Effector memory CD4-positive, alpha-beta T cell (primary cell): Measurements from ENCODE around the gene RNF214.

ENCODE experiments used
- DNase-seq, 3 donors: peaks; one replicate each; pipeline ENCODE4 v3.0.0-alpha.2; 2020
- H3K27ac ChIP-seq: 2 replicates; pipeline ENCODE4 v1.7.0; 2013; ENCODE audit warnings: mild to moderate bottlenecking, low read length, moderate library complexity; ENCODE audit not compliant: insufficient read depth, poor library complexity, severe bottlenecking
- H3K27me3 ChIP-seq: replicated peaks from 2 replicates; pipeline ENCODE4 v1.7.0; 2013; ENCODE audit warnings: mild to moderate bottlenecking, low read length; ENCODE audit not compliant: insufficient read depth, control insufficient read depth, poor library complexity, severe bottlenecking
- H3K36me3 ChIP-seq: 2 replicates; pipeline ENCODE4 v1.7.0; 2013; ENCODE audit warnings: mild to moderate bottlenecking, low read length, moderate library complexity; ENCODE audit not compliant: control insufficient read depth, insufficient read depth
- H3K4me1 ChIP-seq: 2 replicates; pipeline ENCODE4 v1.7.0; 2013; ENCODE audit warnings: low read length, mild to moderate bottlenecking; ENCODE audit not compliant: control insufficient read depth, insufficient read depth, poor library complexity, severe bottlenecking
- H3K4me3 ChIP-seq: 2 replicates; pipeline ENCODE4 v1.7.0; 2013; ENCODE audit warnings: low read length, low read depth, mild to moderate bottlenecking; ENCODE audit not compliant: insufficient read depth, poor library complexity, severe bottlenecking
- H3K9me3 ChIP-seq: 2 replicates; pipeline ENCODE4 v1.7.0; 2013; ENCODE audit warnings: mild to moderate bottlenecking, low read length, moderate library complexity; ENCODE audit not compliant: control insufficient read depth

The RNF214 gene

DNA sequence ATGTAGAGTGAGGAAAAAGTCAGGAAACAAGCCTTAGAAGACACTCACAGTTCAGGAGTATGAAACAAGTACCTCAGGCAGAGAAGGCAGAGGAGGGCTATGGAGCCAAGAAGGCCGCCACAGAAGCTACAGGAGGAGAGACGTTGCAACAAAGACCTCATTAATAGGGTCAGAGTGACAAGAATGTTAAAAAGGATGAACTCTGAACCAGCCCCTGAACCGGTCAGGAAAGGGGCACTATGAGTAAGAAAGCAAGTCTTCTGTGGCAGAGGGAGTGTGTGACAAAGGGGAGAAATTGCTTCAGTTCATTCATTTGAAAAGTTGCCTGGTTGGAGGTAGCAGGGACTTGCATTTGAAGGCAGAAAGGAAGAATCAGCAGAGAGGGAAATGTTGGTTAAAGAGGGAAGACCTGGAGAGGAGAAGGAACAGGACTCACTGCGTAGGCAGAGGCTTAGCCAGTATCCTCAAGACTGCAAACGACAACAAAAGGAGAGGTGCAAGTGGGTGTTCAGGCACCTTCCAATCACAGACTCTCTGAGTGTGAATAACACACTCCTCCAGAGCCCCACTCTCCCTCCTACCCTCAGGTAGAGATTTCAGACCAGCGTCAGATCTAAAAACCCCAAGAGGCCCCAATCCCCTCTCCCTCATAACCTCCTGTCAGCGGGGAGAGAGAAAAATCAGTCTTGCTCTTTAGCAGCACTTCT lies 17.9 kb upstream of the RNF214 start:
- Histone ChIP-seq H3K27me3 (no peaks in the 10 kb centered on the region), H3K4me1 (no peaks in the 10 kb centered on the region), H3K27ac (no peak overlapping the region), H3K9me3 (no peaks in the 10 kb centered on the region), H3K4me3 (no peak overlapping the region), H3K36me3 (peaks cover 61% of the 10 kb centered on the region)
- no peak for DNase-seq

DNA sequence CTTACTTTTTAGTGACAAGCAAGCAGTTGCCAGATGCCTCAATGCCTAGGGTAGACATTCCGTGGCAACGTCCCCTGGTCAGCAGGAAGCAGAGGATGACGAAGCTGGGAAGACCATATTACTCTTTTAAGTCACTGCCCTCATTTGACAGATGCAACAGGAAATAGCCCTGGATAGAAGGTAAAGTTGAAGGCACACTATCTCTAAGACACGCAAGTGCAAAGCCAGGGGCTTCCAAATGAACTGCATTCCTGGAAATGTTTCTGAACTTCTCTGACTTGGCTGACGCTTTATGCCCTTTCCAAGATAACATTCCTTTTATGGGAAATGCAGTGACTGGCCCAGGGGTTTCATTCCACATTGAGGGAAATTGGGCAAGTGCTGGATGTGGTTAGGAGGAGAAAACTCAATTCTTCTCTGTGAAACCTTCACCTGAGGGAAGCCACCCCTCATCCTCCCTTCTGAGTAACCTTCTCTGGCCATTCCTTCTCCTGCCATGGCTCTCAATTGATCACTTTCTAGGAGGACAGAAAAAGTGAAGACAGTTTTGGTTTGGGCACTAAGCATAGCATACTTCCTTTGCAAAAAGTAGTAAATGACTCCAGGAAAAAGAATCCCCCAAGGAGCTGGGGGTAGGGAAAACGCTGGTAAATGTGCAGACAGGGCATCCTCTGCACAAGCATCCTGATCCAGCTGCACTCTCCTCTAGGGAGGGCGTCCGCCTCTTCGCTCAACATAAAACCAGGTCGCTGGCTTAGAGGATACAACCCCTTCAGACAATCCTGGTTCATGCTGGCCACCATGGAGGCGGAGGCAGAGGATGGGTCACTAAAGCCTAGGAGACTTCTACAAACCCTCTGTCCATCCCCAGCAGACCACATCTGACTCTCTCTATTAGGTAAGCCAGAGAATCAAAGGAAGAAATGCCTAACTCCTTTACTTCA lies 15.1 kb upstream of the RNF214 start:
- no peaks in the 10 kb centered on the region for H3K27me3 ChIP-seq
- no peak overlapping the region for H3K4me3 ChIP-seq
- H3K9me3 ChIP-seq = no peaks in the 10 kb centered on the region
- H3K4me1 ChIP-seq = no peaks in the 10 kb centered on the region
- peaks cover 89% of the 10 kb centered on the region for H3K36me3 ChIP-seq
- no peak for DNase-seq
- no peak overlapping the region for H3K27ac ChIP-seq

DNA sequence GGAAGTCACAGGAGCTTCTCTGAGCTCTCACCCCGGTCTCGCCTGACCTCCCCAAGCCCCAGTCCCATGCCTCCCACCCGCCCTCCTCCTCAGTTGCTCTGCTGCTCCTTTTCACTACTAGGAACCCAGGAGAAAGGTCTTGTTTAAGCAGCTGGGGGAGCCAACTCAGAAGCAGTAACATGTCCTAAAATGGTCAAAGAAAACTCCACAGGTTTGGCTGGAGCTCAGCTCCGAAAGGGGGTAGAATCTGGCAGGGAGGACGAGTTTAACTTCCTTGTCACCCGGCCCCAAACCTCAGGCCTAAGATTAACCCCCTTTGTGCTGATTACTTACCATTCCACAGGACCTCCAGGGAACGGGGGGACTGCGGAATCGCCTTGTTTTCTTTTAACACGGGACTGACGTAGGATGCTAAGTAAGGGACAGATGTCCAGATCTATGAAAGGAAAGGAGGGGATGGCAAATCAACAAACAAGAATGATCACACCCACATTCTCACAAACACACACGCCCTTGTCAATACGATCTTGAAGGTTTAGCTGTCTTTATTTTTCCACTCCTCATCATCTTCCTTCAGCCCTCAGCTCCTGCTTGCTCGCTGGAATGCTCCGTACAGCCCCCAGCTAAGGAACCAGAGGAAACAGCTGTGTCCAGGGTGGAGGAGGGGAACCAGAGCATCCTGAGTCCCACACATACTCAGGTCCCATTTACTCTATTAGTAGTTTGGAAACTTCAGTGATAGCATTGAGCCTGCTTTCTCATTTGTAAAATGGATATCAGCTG lies 14.1 kb upstream of the RNF214 start:
- H3K36me3 ChIP-seq = peaks cover 92% of the 10 kb centered on the region
- no peak for DNase-seq

DNA sequence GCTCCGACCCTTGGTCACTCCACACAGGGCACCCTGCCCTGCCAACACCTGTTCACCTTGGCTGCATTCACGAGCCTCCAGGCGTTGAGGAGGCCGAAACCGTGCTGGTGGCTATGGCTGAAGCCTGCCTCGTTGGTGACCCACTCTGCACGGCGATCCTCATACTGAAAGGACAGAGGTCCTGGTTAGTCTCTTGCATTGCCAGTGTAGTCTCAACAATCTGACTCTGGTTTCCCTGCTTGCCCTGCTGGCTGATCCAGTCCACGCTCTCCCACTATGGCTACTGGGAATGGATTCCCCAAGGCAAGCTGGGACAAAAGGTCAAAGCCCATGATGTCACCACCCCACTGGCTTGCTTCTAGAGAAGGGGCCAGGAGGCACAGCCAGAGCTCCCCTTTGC lies 13.5 kb upstream of the RNF214 start:
- Histone ChIP-seq H3K27me3 (no peaks in the 10 kb centered on the region), H3K9me3 (no peaks in the 10 kb centered on the region), H3K4me3 (no peak overlapping the region), H3K27ac (no peak overlapping the region), H3K36me3 (peaks cover 94% of the 10 kb centered on the region), H3K4me1 (no peaks in the 10 kb centered on the region)
- DNase-seq = no peak

More for the DNA sequence above, 14.1 kb upstream of the RNF214 start:
- Histone ChIP-seq H3K4me1 (no peaks in the 10 kb centered on the region), H3K9me3 (no peaks in the 10 kb centered on the region), H3K4me3 (no peak overlapping the region), H3K27me3 (no peaks in the 10 kb centered on the region), H3K27ac (no peak overlapping the region)

DNA sequence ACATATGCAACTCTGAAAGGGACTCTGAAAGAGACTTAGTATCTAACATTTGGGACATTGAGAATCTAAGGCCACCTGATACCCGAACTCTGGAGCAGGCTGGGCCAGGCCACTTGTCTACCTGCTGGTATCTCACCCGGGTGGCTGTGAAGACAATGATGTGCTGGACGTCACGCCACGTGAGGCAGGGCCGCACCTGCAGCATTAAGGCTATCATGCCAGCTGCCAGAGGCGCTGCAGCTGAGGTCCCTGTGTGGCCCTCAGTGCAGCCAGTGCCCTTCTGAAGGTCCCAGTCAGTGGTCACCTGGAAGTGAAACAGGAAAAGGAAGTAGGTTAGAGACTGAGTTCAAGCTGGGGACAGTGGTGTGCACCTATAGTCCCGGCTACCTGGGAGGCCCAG lies 13.0 kb upstream of the RNF214 start:
- no peaks in the 10 kb centered on the region for H3K27me3 ChIP-seq
- H3K36me3 ChIP-seq = peaks cover 94% of the 10 kb centered on the region
- H3K4me3 ChIP-seq = no peak overlapping the region
- no peaks in the 10 kb centered on the region for H3K9me3 ChIP-seq
- no peak overlapping the region for H3K27ac ChIP-seq
- H3K4me1 ChIP-seq = no peaks in the 10 kb centered on the region
- no peak for DNase-seq

DNA sequence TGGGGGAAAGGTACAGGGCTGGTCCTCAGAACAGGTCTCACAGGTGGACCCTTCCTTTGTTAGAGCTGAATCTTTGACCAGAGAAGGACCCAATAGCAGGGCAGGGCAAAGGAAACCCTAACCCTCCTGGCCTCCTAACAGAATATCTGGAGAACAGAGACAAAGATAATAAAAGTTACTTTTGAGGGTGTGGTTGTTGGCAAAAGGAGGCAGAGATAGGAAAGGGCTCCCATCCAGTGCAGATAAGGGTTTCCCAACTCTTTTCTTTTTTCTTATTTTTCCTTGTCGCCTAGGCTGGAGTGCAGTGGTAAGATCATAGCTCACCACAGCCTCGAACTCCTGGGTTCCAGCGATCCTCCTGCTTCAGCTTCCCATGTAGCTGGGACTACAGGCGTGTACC lies 12.5 kb upstream of the RNF214 start:
- Histone ChIP-seq H3K27ac (no peak overlapping the region), H3K4me3 (no peak overlapping the region), H3K9me3 (no peaks in the 10 kb centered on the region), H3K4me1 (no peaks in the 10 kb centered on the region), H3K36me3 (peaks cover 93% of the 10 kb centered on the region), H3K27me3 (no peaks in the 10 kb centered on the region)
- DNase-seq = no peak

DNA sequence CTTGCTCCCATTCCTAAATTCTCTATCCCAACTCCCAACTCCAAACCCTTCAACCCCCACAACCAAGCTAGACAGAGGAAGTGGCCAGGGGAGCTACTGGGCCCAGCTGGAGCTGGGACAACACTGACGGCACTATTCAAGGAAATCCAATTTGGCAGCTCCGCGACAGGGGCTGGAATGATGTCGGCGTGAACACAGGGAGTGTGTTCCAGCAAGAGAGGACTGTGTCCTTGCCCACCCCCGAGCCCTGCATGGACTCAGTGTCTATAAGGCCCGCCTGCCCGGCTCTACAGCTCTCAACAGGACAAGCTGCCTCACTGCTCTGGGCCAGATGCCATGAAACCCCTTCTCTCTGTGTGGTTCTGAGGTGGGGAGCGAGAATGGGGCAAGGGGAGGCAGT lies 11.9 kb upstream of the RNF214 start:
- no peak for DNase-seq
- H3K36me3 ChIP-seq = peaks cover 95% of the 10 kb centered on the region
- H3K4me1 ChIP-seq = no peaks in the 10 kb centered on the region
- no peaks in the 10 kb centered on the region for H3K9me3 ChIP-seq
- H3K4me3 ChIP-seq = no peak overlapping the region
- H3K27ac ChIP-seq = no peak overlapping the region
- no peaks in the 10 kb centered on the region for H3K27me3 ChIP-seq

DNA sequence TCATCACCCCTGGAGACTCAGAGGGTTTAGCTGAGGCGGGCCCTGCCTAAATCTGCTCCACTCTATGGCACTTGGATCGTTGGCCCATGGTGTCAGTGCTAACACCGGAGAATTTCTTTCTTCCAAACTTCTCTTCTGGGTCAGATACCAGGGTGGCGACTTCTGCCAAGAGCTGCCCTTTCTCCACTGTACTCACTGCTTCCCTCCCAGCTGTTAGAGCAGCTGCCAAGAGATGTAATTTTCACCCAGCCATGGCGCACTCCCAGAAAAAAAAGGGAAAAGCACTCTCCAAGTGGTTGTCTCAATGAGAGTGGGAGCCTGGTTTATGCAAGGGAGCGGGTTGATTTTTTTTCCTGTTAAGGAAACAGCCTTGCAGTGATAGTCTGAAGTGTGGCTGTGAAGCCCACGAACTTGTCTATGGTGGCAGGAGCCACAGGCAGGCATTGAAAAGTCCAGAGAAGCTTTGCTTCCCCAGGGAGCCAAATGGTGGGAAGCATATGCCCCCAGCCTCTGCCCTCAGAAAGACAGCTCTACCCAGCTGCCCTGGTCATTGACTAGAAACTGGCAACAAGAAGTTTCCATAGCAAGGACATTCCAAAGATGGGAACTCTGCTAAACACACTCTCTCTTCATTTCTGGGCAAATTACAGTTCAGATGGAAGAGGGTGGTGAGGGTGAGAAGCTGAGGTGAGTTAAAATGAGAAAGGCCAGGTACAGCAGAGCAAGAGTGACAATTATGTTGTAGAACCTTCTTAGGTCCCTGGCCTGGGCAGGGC lies 11.3 kb upstream of the RNF214 start:
- no peak overlapping the region for H3K27ac ChIP-seq
- no peaks in the 10 kb centered on the region for H3K27me3 ChIP-seq
- H3K4me3 ChIP-seq = no peak overlapping the region
- H3K4me1 ChIP-seq = no peaks in the 10 kb centered on the region
- H3K36me3 ChIP-seq = peaks cover 93% of the 10 kb centered on the region
- DNase-seq = no peak
- no peaks in the 10 kb centered on the region for H3K9me3 ChIP-seq

DNA sequence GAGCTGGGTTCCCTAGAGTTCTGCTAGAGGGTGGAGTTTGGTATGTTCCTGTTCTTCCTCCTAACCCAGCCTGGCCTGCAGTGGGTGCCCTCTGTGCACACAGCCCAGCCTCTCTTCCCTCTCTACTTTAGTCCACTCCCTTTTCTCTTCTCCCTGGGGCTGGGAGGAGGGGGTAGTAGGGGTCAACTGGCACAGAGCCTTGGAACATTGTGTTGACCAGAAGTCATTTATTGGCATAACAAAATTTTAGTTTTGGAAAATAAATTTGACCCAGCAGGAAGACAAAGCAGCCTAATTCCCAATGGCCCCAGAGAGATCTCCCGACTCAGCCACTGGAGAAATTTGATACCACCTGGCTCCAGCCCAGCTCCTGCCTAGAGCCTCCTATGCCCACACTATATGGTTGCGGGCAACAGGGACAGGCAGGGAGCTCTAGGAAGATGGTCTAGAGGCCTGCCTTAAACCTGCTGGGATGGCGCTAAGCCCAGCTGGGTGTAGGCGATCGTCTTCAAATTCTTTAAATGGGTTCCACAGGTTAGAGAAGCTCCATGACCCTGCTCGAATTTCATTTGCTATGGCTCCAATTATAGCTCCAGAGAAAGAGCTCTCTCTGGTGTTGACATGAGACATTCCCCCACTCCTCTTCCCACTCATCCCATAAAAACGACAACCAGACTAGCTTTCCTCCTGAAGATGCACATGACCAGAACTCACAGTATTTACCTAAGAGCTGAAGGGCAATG lies 10.5 kb upstream of the RNF214 start:
- DNase-seq = no peak
- no peaks in the 10 kb centered on the region for H3K9me3 ChIP-seq
- H3K4me3 ChIP-seq = no peak overlapping the region
- no peak overlapping the region for H3K27ac ChIP-seq
- no peaks in the 10 kb centered on the region for H3K27me3 ChIP-seq
- peaks cover 3% of the 10 kb centered on the region for H3K4me1 ChIP-seq
- peaks cover 95% of the 10 kb centered on the region for H3K36me3 ChIP-seq
